Common myeloid progenitor, CD34-positive (primary cell): ENCODE results near the gene SNED1.

Experiments used
- CTCF ChIA-PET: fragments of 350-600 bp; sonication (Branson Sonifier 250); formaldehyde crosslinking; loops from one replicate; lab custom pipeline; 2021; ENCODE audit warnings: antibody characterized with exemption; lab: Charles Lee
- POLR2A ChIA-PET: fragments of 350-600 bp; sonication (Branson Sonifier 250); formaldehyde crosslinking; loops from one replicate; lab custom pipeline; 2021; ENCODE audit warnings: antibody characterized with exemption; lab: Charles Lee
- DNase-seq, 3 donors: peaks; one replicate each; pipeline versions ENCODE4 v3.0.0 to v3.0.0-alpha.2; 2013
- H3K27ac ChIP-seq, 2 experiments: 1 replicate in 1 of 2; 2 replicates in 1 of 2; pipeline ENCODE4 v1.7.0; 2013; ENCODE audit warnings: inconsistent platforms in 2 of 2, low read length in 2 of 2, mild to moderate bottlenecking in 2 of 2, low read depth in 1 of 2, moderate library complexity in 1 of 2; ENCODE audit not compliant: severe bottlenecking in 2 of 2, insufficient read depth in 1 of 2, poor library complexity in 1 of 2
- H3K27me3 ChIP-seq, 5 experiments: replicated peaks in 2 of 5; 1 replicate in 3 of 5; 2 replicates in 2 of 5; pipeline versions ENCODE4 v1.6.1 to v1.7.0; 2013; ENCODE audit warnings: low read length in 4 of 5, mild to moderate bottlenecking in 2 of 5, moderate library complexity in 2 of 5, inconsistent platforms in 1 of 5; ENCODE audit not compliant: insufficient read depth in 5 of 5, control insufficient read depth in 4 of 5
- H3K36me3 ChIP-seq, 4 experiments: 1 replicate in 2 of 4; 2 replicates in 2 of 4; pipeline versions ENCODE4 v1.6.1 to v1.7.0; 2013; ENCODE audit warnings: low read length in 3 of 4, control low read depth in 1 of 4, mild to moderate bottlenecking in 1 of 4; ENCODE audit not compliant: control insufficient read depth in 4 of 4, insufficient read depth in 4 of 4
- H3K4me1 ChIP-seq, 4 experiments: 1 replicate in 3 of 4; 2 replicates in 1 of 4; pipeline versions ENCODE4 v1.6.1 to v1.7.1; 2013; ENCODE audit warnings: low read length in 3 of 4, mild to moderate bottlenecking in 3 of 4, control low read depth in 1 of 4, inconsistent platforms in 1 of 4, moderate library complexity in 1 of 4; ENCODE audit not compliant: control insufficient read depth in 4 of 4, insufficient read depth in 4 of 4; ENCODE audit errors: control extremely low read depth in 1 of 4
- H3K4me3 ChIP-seq, 7 experiments: 1 replicate in 4 of 7; 2 replicates in 3 of 7; pipeline versions ENCODE4 v1.5.1 to v1.7.0; 2013; ENCODE audit warnings: mild to moderate bottlenecking in 7 of 7, low read length in 6 of 7, moderate library complexity in 6 of 7, inconsistent platforms in 2 of 7, low read depth in 2 of 7, control low read depth in 1 of 7; ENCODE audit not compliant: insufficient read depth in 4 of 7, control insufficient read depth in 1 of 7; ENCODE audit errors: extremely low read depth in 1 of 7
- H3K9me3 ChIP-seq, 5 experiments: 1 replicate in 4 of 5; 2 replicates in 1 of 5; pipeline versions ENCODE4 v1.6.1 to v1.7.1; 2013; ENCODE audit warnings: low read length in 4 of 5, mild to moderate bottlenecking in 2 of 5, inconsistent platforms in 1 of 5, low read depth in 1 of 5, moderate library complexity in 1 of 5; ENCODE audit not compliant: control insufficient read depth in 4 of 5, insufficient read depth in 2 of 5; ENCODE audit errors: control extremely low read depth in 1 of 5
- WGBS: methylation state at CpG from one replicate; pipeline ENCODE4 v1.1.5; 2013; ENCODE audit not compliant: insufficient coverage; 5-methylcytosine and 5-hydroxymethylcytosine counted together

SNED1 gene

DNA sequence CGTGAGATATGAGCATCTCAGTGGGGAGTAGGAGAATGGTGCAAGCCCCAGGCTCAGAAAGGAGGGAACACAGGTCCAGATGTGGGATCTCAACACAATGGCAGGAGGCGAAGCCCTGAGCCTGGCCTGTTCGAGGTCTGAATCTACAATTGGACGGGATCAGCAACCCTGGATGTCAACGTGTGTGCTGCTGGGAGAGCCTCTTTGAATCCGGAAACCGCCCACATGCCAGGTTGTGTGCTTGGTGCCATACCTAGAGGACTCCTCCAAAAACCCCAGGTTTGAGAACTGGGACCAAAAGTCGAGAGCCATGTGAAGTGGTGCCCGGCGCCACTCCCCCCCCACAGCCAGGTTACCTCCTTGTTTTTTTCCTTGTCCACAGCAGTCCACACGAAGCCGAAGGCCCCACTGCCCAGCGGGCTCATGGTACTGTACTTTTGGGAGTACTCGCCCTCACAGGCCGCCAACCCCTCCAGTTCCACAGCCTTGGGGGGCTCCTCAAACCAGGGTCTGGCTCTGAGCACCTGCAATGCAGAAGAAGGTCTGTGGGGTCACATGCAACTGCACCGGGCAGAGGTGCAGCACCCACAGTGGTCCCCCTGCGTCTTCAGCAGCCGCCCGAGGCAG, 124.1 kb downstream of the SNED1 start:
- CTCF ChIA-PET = no interaction called here
- Histone ChIP-seq H3K4me3 (no peak overlapping the region), H3K27me3 (no peaks in the 10 kb centered on the region), H3K4me1 (no peaks in the 10 kb centered on the region), H3K27ac (no peak overlapping the region), H3K36me3 (peaks cover 2 to 49% (median 31%) of the 10 kb centered on the region in 4 experiments), H3K9me3 (peaks cover 0 to 3% (median 0%) of the 10 kb centered on the region in 5 experiments)
- WGBS = 98% methylated on average over 16 of the region's 19 CpGs
- no peak for DNase-seq
- POLR2A ChIA-PET = no interaction called here

DNA sequence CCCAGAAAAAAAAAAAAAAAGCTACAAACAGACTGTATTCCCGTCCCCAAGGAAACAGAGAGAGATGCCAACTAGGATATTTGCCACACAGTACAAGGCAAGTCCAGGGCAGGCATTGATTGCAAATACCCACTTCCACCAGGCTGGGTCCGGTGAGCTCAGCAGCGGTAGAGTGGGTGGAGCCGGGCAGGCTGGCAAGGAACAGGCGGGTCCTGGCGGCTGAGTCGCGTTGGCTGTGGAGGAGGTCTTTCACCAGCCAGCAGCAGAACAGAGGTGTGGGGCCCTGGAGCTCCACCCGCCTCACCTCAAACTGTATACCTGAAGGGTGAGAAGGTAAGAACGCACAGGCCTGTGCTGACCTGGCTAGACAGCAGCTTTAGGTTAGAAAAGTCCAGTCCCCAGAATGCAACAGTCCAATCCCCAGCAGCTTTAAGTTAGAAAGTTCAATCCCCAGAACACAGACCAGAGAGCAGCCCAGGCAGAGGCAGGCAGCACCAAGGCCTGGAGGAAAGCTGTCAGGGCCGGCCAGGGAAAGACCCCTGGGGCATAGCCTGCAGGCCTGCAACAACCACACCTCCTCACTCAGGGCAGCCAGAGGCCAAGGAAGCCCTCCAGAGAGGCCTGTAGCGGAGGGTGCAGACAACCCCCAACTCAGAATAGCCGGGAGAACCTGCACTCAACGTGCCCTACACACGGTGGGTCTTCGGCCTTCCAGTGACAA, 125.6 kb downstream of the SNED1 start:
- POLR2A ChIA-PET = interaction anchor here (0.7 to 0.9 kb wide), 2 partner anchors 9 to 11 kb away, joined by 3 read pairs; no protein-coding TSS in a partner anchor
- DNase-seq = peak in 1 of 3 donors; percentile 21
- no peak overlapping the region for H3K4me3 ChIP-seq

DNA sequence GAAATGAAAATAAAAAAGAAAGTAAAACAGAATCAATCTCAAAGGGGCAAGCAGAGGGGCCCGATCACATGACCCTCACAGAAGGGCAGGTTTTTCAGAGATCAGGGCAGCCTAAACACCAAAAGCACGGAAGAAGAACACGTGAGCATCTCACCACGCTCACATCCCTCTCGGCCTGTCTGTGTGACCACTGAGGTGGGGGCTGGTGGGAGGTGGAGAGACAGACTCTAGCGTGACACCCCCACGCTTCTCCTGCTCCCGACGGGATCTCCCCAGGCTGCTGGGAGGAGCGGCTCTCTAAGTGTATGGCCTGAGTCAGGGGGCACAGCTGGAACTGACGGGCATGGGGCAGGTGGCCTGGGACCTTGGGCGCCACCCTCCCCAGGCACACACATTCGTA, 127.2 kb downstream of the SNED1 start:
- ChIA-PET CTCF (interaction anchor here (1.6 kb wide), 1 partner anchor 48 kb away, joined by 3 read pairs; no protein-coding TSS in a partner anchor), POLR2A (no interaction called here)
- 98% methylated on average over 10 of the region's 13 CpGs for WGBS
- no peak for DNase-seq
- no peak overlapping the region for H3K27ac ChIP-seq
- H3K9me3 ChIP-seq = peaks cover 0 to 3% (median 0%) of the 10 kb centered on the region in 5 experiments
- peaks cover under 1 to 60% (median 36%) of the 10 kb centered on the region in 4 experiments for H3K36me3 ChIP-seq
- no peaks in the 10 kb centered on the region for H3K4me1 ChIP-seq
- no peak overlapping the region for H3K4me3 ChIP-seq
- no peaks in the 10 kb centered on the region for H3K27me3 ChIP-seq

More for the DNA sequence above, 125.6 kb downstream of the SNED1 start:
- whole genome bisulfite sequencing = 98% methylated on average over 12 of the region's 16 CpGs
- Histone ChIP-seq H3K4me1 (no peaks in the 10 kb centered on the region), H3K27ac (no peak overlapping the region), H3K9me3 (peaks cover 0 to 3% (median 0%) of the 10 kb centered on the region in 5 experiments), H3K27me3 (no peaks in the 10 kb centered on the region), H3K36me3 (peaks cover 2 to 52% (median 30%) of the 10 kb centered on the region in 4 experiments)
- CTCF ChIA-PET = interaction anchor here (1.0 to 1.1 kb wide), 2 partner anchors 10 to 165 kb away, joined by 3 read pairs; no protein-coding TSS in a partner anchor

DNA sequence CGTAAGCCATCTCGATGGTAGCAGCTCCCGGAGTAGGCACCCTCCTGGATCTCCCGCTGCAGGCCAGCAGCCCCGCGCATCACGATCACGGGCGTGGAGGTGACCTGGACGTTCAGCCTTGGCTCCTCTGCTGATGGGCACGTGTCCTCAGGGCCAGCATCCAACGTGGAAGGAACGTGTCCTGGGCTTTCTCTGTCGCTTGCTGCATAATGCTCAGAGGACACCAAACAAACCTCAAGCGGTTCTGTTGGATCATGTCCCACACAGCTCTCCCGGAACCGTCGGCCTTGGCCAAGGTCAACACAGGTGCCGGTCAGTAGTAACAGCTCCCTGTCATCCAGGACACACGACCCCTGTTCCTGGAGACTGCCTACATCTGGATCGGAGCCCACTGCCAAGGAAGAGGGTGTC, 127.8 kb downstream of the SNED1 start:
- no peak for DNase-seq
- WGBS = 98% methylated on average over 21 of the region's 21 CpGs
- Histone ChIP-seq H3K4me3 (no peak overlapping the region), H3K27me3 (no peaks in the 10 kb centered on the region), H3K27ac (no peak overlapping the region), H3K36me3 (peaks cover 0 to 55% (median 32%) of the 10 kb centered on the region in 4 experiments), H3K9me3 (no peaks in the 10 kb centered on the region), H3K4me1 (no peaks in the 10 kb centered on the region)
- ChIA-PET POLR2A (no interaction called here), CTCF (interaction anchor here (1.6 kb wide), 1 partner anchor 48 kb away, joined by 3 read pairs; no protein-coding TSS in a partner anchor)

DNA sequence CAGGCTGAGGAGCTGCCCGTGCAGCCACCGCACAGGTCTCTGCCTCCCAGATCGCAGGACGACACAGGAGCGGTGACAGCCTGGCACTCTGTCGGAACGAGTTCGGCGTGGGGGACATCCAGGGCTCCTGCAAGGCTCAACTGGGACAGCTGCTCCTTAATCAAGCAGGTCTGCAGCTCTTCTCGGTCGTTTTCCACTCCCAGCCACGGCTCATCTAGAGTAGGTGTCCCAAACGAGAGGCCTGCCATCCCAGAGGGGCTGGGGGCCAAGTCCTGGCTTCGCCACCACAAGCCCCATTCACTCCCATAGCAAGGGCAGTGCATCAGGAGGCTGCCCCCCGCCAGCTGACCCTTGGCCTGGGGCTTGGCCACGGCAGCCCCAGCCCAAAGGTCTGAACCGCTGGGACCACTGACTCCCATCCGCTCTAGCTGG, 128.4 kb downstream of the SNED1 start:
- H3K27me3 ChIP-seq = no peaks in the 10 kb centered on the region
- no peaks in the 10 kb centered on the region for H3K9me3 ChIP-seq
- no peaks in the 10 kb centered on the region for H3K4me1 ChIP-seq
- no peak overlapping the region for H3K4me3 ChIP-seq
- ChIA-PET CTCF (interaction anchor here (1.6 kb wide), 1 partner anchor 49 kb away, joined by 3 read pairs; no protein-coding TSS in a partner anchor), POLR2A (no interaction called here)
- WGBS = 98% methylated on average over 17 of the region's 18 CpGs
- H3K27ac ChIP-seq = no peak overlapping the region
- H3K36me3 ChIP-seq = peaks cover 0 to 53% (median 30%) of the 10 kb centered on the region in 4 experiments
- no peak for DNase-seq

DNA sequence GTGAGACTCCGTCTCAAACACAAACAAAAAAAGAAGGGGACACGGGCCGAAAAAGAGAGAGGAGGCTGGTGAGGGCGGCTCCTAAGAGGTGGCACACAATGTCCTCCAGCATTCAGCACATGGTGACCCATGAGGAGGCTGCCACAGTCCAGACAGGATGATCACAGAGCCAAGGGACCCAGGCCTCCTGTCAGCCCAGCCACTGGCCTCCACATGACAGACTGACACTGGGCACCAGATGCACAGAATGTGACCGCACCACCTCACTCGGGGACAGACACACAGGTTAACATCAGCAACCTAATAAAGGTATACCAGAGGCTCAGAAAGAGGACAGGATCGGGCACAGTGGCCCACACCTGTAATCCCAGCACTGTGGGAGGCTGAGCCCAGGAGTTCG, 129.8 kb downstream of the SNED1 start:
- Histone ChIP-seq H3K9me3 (no peaks in the 10 kb centered on the region), H3K36me3 (peaks cover 0 to 54% (median 26%) of the 10 kb centered on the region in 4 experiments), H3K4me1 (no peaks in the 10 kb centered on the region), H3K4me3 (no peak overlapping the region), H3K27ac (no peak overlapping the region), H3K27me3 (no peaks in the 10 kb centered on the region)
- CTCF ChIA-PET = no interaction called here
- 100% methylated on average over 8 of the region's 8 CpGs for WGBS
- POLR2A ChIA-PET = no interaction called here
- no peak for DNase-seq
